Loucy (cell line): ENCODE results near the gene BABAM2.

Source experiments
- H2AFZ ChIP-seq: fragments of 200-600 bp; sonication (generic); 2 replicates; pipeline ENCODE4 v1.6.0; 2016; ENCODE audit warnings: antibody characterized with exemption, mild to moderate bottlenecking, low read length, moderate library complexity
- H3F3A ChIP-seq: fragments of 200-600 bp; 2 replicates; pipeline ENCODE4 v1.6.0; 2016; ENCODE audit warnings: antibody characterized with exemption, low read depth, mild to moderate bottlenecking
- H3K27me3 ChIP-seq: fragments of 200-600 bp; sonication (generic); 2 replicates; pipeline ENCODE4 v1.6.1; 2014; ENCODE audit warnings: low read length, mild to moderate bottlenecking; ENCODE audit not compliant: insufficient read depth, poor library complexity, severe bottlenecking
- H3K36me3 ChIP-seq: fragments of 200-600 bp; sonication (generic); 2 replicates; pipeline ENCODE4 v1.6.1; 2016; ENCODE audit warnings: low read length; ENCODE audit not compliant: insufficient read depth
- H3K4me1 ChIP-seq: fragments of 200-600 bp; sonication (generic); 2 replicates; pipeline ENCODE4 v1.5.1; 2014; ENCODE audit warnings: low read length, mild to moderate bottlenecking; ENCODE audit not compliant: insufficient read depth, poor library complexity, severe bottlenecking
- H3K4me2 ChIP-seq: fragments of 200-600 bp; sonication (generic); 2 replicates; pipeline ENCODE4 v1.6.0; 2014; ENCODE audit warnings: antibody characterized with exemption, low read length, low read depth, mild to moderate bottlenecking; ENCODE audit not compliant: poor library complexity, severe bottlenecking
- H3K4me3 ChIP-seq: fragments of 200-600 bp; sonication (generic); 2 replicates; pipeline ENCODE4 v1.5.1; 2014; ENCODE audit warnings: low read length, mild to moderate bottlenecking, mixed read lengths; ENCODE audit not compliant: poor library complexity, severe bottlenecking
- H3K79me2 ChIP-seq: fragments of 200-600 bp; sonication (generic); 2 replicates; pipeline ENCODE4 v1.6.1; 2014; ENCODE audit warnings: low read length; ENCODE audit not compliant: insufficient read depth
- H3K9ac ChIP-seq: fragments of 200-600 bp; sonication (generic); 2 replicates; pipeline ENCODE4 v1.6.0; 2014; ENCODE audit warnings: mild to moderate bottlenecking, low read depth, low read length, moderate library complexity; ENCODE audit not compliant: poor library complexity, severe bottlenecking
- H3K9me2 ChIP-seq: fragments of 200-600 bp; sonication (generic); replicated peaks from 2 replicates; pipeline ENCODE4 v1.6.1; 2016; ENCODE audit warnings: low read depth, low read length, mixed read lengths
- H3K9me3 ChIP-seq: fragments of 200-600 bp; sonication (generic); 2 replicates; pipeline ENCODE4 v1.6.1; 2014; ENCODE audit warnings: mild to moderate bottlenecking, antibody characterized with exemption, low read length, low read depth; ENCODE audit not compliant: insufficient read depth
- H4K20me1 ChIP-seq: fragments of 200-600 bp; sonication (generic); 2 replicates; pipeline ENCODE4 v1.6.0; 2014; ENCODE audit warnings: antibody characterized with exemption, low read length, mild to moderate bottlenecking; ENCODE audit not compliant: insufficient read depth, poor library complexity, severe bottlenecking
- EZH2phosphoT487 ChIP-seq: fragments of 200-600 bp; IDR thresholded peaks from 2 replicates; pipeline ENCODE4 v1.6.1; 2018; ENCODE audit warnings: antibody characterized with exemption, mild to moderate bottlenecking, moderate library complexity, borderline replicate concordance
- TF ChIP-seq, protein P1 (sequence below): fragments of 200-600 bp; sonication (generic); conservative IDR thresholded peaks from 2 replicates; pipeline ENCODE4 v1.5.1; 2014; ENCODE audit warnings: mild to moderate bottlenecking, antibody characterized with exemption, low read length

The BABAM2 gene

GRCh38 chr2:28210535-28210934 lies 320.0 kb downstream of the BABAM2 start:
- H3K27me3 ChIP-seq: no peaks in the 10 kb centered on the region
- no peaks in the 10 kb centered on the region for H3K79me2 ChIP-seq
- peaks cover 4% of the 10 kb centered on the region for H3K4me1 ChIP-seq
- H2AFZ ChIP-seq: no peak overlapping the region
- no peak overlapping the region for H3K9ac ChIP-seq
- no peaks in the 10 kb centered on the region for H3K9me3 ChIP-seq
- no peak overlapping the region for H3K4me3 ChIP-seq
- no peak for TF ChIP-seq EZH2phosphoT487
- TF ChIP-seq, protein P1, sequence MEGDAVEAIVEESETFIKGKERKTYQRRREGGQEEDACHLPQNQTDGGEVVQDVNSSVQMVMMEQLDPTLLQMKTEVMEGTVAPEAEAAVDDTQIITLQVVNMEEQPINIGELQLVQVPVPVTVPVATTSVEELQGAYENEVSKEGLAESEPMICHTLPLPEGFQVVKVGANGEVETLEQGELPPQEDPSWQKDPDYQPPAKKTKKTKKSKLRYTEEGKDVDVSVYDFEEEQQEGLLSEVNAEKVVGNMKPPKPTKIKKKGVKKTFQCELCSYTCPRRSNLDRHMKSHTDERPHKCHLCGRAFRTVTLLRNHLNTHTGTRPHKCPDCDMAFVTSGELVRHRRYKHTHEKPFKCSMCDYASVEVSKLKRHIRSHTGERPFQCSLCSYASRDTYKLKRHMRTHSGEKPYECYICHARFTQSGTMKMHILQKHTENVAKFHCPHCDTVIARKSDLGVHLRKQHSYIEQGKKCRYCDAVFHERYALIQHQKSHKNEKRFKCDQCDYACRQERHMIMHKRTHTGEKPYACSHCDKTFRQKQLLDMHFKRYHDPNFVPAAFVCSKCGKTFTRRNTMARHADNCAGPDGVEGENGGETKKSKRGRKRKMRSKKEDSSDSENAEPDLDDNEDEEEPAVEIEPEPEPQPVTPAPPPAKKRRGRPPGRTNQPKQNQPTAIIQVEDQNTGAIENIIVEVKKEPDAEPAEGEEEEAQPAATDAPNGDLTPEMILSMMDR: no peak
- H3F3A ChIP-seq: no peaks in the 10 kb centered on the region
- no peak overlapping the region for H3K4me2 ChIP-seq
- H3K36me3 ChIP-seq: no peaks in the 10 kb centered on the region
- H4K20me1 ChIP-seq: no peaks in the 10 kb centered on the region
- no peaks in the 10 kb centered on the region for H3K9me2 ChIP-seq

GRCh38 chr2:28216331-28216730 lies 325.8 kb downstream of the BABAM2 start:
- no peaks in the 10 kb centered on the region for H4K20me1 ChIP-seq
- TF ChIP-seq, protein P1: no peak
- no peak for TF ChIP-seq EZH2phosphoT487
- H3K27me3 ChIP-seq: no peaks in the 10 kb centered on the region
- H3K9me2 ChIP-seq: no peaks in the 10 kb centered on the region
- H3K9ac ChIP-seq: no peak overlapping the region
- H3K9me3 ChIP-seq: no peaks in the 10 kb centered on the region
- no peak overlapping the region for H2AFZ ChIP-seq
- H3K4me1 ChIP-seq: no peaks in the 10 kb centered on the region
- no peak overlapping the region for H3K4me2 ChIP-seq
- no peaks in the 10 kb centered on the region for H3K79me2 ChIP-seq
- no peaks in the 10 kb centered on the region for H3F3A ChIP-seq
- H3K36me3 ChIP-seq: no peaks in the 10 kb centered on the region
- no peak overlapping the region for H3K4me3 ChIP-seq

GRCh38 chr2:28217042-28217740 lies 326.7 kb downstream of the BABAM2 start:
- Histone ChIP-seq H3F3A (no peaks in the 10 kb centered on the region), H3K4me3 (no peak overlapping the region), H3K4me1 (no peaks in the 10 kb centered on the region), H3K27me3 (no peaks in the 10 kb centered on the region), H4K20me1 (no peaks in the 10 kb centered on the region), H3K9me2 (no peaks in the 10 kb centered on the region), H3K9me3 (no peaks in the 10 kb centered on the region), H3K79me2 (no peaks in the 10 kb centered on the region), H3K9ac (no peak overlapping the region), H3K36me3 (no peaks in the 10 kb centered on the region), H3K4me2 (no peak overlapping the region), H2AFZ (no peak overlapping the region)
- TF ChIP-seq, protein P1: no peak
- no peak for TF ChIP-seq EZH2phosphoT487
